ENCODE data around the gene PRDM16. TPM values are rescaled to one million over a fixed set of nuclear protein-coding genes. Genes with fewer than 3 reads are reported as not detected.

Gene PRDM16
- total and polyA plus RNA-seq, 2 of the 13 experiments (the other 11 are each of a cell fraction or from before 2014, with no cell fraction given) = 0.15 to 0.81 TPM

DNA sequence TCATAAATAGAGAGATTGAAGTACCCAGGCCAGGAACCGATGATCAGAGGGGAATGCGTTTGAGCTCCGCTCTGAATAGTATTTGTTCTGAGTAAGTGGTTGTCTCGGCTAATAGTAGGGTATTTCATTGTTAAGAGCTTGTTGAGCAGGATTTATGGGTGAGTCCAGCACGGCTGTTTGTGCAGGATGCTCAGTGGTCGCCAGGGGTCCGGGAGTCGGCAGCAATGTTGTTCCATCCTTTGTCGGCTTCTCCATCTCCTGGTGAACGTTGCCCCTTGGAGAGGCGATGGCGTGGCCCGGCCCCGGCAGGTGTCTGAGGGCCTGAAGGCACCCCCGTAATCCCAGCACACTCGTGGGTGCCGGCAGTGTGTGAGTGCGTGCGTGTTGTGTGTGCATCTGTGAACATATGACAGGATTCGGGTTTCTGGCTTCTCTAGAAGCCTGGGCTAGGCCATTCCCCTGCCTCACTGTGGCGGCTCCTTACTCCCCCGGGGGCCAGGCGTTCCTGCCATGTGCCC is 224.6 kb downstream of the PRDM16 start (continued):
- no peak for TF ChIP-seq ZNF83 (CRISPR knock-in tag; IDR thresholded peaks at IDR 0.05; ENCODE audit: borderline replicate concordance)
- TF ChIP-seq ZNF12 (CRISPR knock-in tag; IDR thresholded peaks at IDR 0.05) = no peak
- 0 out of 2 replicates have a peak, but pooled peaks have one; percentile 1 for TF ChIP-seq ZNF878 (CRISPR knock-in tag; IDR thresholded peaks at IDR 0.05)
- no peak for TF ChIP-seq ZNF337 (CRISPR knock-in tag; IDR thresholded peaks at IDR 0.05; ENCODE audit: borderline replicate concordance, low read depth)
- no peak for TF ChIP-seq ZNF761 (CRISPR knock-in tag; conservative IDR thresholded peaks at IDR 0.05)
- TF ChIP-seq ZSCAN20 (CRISPR knock-in tag; IDR thresholded peaks at IDR 0.05; ENCODE audit: borderline replicate concordance) = no peak
- TF ChIP-seq NR2F2 (IDR thresholded peaks at IDR 0.05; ENCODE audit: borderline replicate concordance, low read depth) = no peak
- TF ChIP-seq NR3C1 (CRISPR knock-in tag; IDR thresholded peaks at IDR 0.05) = no peak
- TF ChIP-seq NFRKB (IDR thresholded peaks at IDR 0.05) = no peak
- TF ChIP-seq KDM5B (CRISPR knock-in tag; IDR thresholded peaks at IDR 0.05; ENCODE audit: borderline replicate concordance) = no peak
- TF ChIP-seq SMARCE1 (IDR thresholded peaks at IDR 0.05; ENCODE audit: borderline replicate concordance) = no peak
- no peak for TF ChIP-seq ZSCAN29 (CRISPR knock-in tag; conservative IDR thresholded peaks at IDR 0.05)
- TF ChIP-seq MBD4 (IDR thresholded peaks at IDR 0.05; ENCODE audit: borderline replicate concordance, low read length) = no peak
- no peak for TF ChIP-seq YEATS2 (CRISPR knock-in tag; IDR thresholded peaks at IDR 0.05; ENCODE audit: borderline replicate concordance)
- 0 out of 2 replicates have a peak, but pooled peaks have one; percentile 8 for TF ChIP-seq ZBTB7B (CRISPR knock-in tag; IDR thresholded peaks at IDR 0.05)
- TF ChIP-seq, protein P1, sequence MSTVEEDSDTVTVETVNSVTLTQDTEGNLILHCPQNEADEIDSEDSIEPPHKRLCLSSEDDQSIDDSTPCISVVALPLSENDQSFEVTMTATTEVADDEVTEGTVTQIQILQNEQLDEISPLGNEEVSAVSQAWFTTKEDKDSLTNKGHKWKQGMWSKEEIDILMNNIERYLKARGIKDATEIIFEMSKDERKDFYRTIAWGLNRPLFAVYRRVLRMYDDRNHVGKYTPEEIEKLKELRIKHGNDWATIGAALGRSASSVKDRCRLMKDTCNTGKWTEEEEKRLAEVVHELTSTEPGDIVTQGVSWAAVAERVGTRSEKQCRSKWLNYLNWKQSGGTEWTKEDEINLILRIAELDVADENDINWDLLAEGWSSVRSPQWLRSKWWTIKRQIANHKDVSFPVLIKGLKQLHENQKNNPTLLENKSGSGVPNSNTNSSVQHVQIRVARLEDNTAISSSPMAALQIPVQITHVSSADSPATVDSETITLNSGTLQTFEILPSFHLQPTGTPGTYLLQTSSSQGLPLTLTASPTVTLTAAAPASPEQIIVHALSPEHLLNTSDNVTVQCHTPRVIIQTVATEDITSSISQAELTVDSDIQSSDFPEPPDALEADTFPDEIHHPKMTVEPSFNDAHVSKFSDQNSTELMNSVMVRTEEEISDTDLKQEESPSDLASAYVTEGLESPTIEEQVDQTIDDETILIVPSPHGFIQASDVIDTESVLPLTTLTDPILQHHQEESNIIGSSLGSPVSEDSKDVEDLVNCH (CRISPR knock-in tag; IDR thresholded peaks at IDR 0.05) = no peak
- TF ChIP-seq, protein P2, sequence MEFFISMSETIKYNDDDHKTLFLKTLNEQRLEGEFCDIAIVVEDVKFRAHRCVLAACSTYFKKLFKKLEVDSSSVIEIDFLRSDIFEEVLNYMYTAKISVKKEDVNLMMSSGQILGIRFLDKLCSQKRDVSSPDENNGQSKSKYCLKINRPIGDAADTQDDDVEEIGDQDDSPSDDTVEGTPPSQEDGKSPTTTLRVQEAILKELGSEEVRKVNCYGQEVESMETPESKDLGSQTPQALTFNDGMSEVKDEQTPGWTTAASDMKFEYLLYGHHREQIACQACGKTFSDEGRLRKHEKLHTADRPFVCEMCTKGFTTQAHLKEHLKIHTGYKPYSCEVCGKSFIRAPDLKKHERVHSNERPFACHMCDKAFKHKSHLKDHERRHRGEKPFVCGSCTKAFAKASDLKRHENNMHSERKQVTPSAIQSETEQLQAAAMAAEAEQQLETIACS (CRISPR knock-in tag; IDR thresholded peaks at IDR 0.05) = no peak
- no peak for TF ChIP-seq ZNF652 (CRISPR knock-in tag; IDR thresholded peaks at IDR 0.05; ENCODE audit: borderline replicate concordance, low read depth)
- TF ChIP-seq, protein P3, sequence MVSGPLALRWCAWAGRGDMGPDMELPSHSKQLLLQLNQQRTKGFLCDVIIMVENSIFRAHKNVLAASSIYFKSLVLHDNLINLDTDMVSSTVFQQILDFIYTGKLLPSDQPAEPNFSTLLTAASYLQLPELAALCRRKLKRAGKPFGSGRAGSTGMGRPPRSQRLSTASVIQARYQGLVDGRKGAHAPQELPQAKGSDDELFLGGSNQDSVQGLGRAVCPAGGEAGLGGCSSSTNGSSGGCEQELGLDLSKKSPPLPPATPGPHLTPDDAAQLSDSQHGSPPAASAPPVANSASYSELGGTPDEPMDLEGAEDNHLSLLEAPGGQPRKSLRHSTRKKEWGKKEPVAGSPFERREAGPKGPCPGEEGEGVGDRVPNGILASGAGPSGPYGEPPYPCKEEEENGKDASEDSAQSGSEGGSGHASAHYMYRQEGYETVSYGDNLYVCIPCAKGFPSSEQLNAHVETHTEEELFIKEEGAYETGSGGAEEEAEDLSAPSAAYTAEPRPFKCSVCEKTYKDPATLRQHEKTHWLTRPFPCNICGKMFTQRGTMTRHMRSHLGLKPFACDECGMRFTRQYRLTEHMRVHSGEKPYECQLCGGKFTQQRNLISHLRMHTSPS (CRISPR knock-in tag; IDR thresholded peaks at IDR 0.05; ENCODE audit: low read depth) = no peak
- TF ChIP-seq ZFX (CRISPR knock-in tag; IDR thresholded peaks at IDR 0.05; ENCODE audit: low read depth) = peak; percentile 38; the same call in 1 of the 2 replicates
- TF ChIP-seq MIXL1 (CRISPR knock-in tag; IDR thresholded peaks at IDR 0.05) = 0 out of 2 replicates have a peak, but pooled peaks have one; percentile 6
- TF ChIP-seq, protein P4, sequence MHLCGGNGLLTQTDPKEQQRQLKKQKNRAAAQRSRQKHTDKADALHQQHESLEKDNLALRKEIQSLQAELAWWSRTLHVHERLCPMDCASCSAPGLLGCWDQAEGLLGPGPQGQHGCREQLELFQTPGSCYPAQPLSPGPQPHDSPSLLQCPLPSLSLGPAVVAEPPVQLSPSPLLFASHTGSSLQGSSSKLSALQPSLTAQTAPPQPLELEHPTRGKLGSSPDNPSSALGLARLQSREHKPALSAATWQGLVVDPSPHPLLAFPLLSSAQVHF (CRISPR knock-in tag; IDR thresholded peaks at IDR 0.05) = no peak
- no peak for TF ChIP-seq ZNF496 (CRISPR knock-in tag; IDR thresholded peaks at IDR 0.05; ENCODE audit: insufficient replicate concordance)
- TF ChIP-seq GFI1 (CRISPR knock-in tag; IDR thresholded peaks at IDR 0.05; ENCODE audit: borderline replicate concordance) = no peak
- no peak for TF ChIP-seq ZNF572 (CRISPR knock-in tag; IDR thresholded peaks at IDR 0.05)
- no peak for TF ChIP-seq FOXK2 (IDR thresholded peaks at IDR 0.05)
- no peak for TF ChIP-seq SKI (IDR thresholded peaks at IDR 0.05; ENCODE audit: partially characterized antibody)
